H9 (cell line): Measurements from ENCODE around the gene APOB. TPM values are rescaled to one million over a fixed set of nuclear protein-coding genes. Genes with fewer than 3 reads are reported as not detected.

ENCODE experiments used
- DNase-seq: peaks from one replicate; pipeline ENCODE4 v3.0.0-alpha.2; 2017
- H2AFZ ChIP-seq: one replicate; pipeline ENCODE4 v1.6.1; 2013; ENCODE audit warnings: mild to moderate bottlenecking, low read length, control low read depth, moderate library complexity
- H2AK5ac ChIP-seq: 2 replicates; pipeline ENCODE4 v1.6.1; 2013; ENCODE audit warnings: low read length, control low read depth, mixed read lengths; ENCODE audit not compliant: insufficient read length
- H2BK120ac ChIP-seq: one replicate; pipeline ENCODE4 v1.6.1; 2013; ENCODE audit warnings: low read depth, mild to moderate bottlenecking, low read length, control low read depth, inconsistent platforms; ENCODE audit not compliant: poor library complexity, severe bottlenecking
- H2BK12ac ChIP-seq: 2 replicates; pipeline ENCODE4 v1.6.1; 2013; ENCODE audit warnings: low read length, control low read depth, mixed read lengths, low read depth; ENCODE audit not compliant: insufficient read length
- H2BK15ac ChIP-seq: 2 replicates; pipeline ENCODE4 v1.6.1; 2013; ENCODE audit warnings: low read depth, low read length, control low read depth
- H2BK20ac ChIP-seq: one replicate; pipeline ENCODE4 v1.6.1; 2013; ENCODE audit warnings: low read depth, mild to moderate bottlenecking, low read length, control low read depth, inconsistent platforms; ENCODE audit not compliant: poor library complexity, severe bottlenecking
- H2BK5ac ChIP-seq: 2 replicates; pipeline ENCODE4 v1.6.1; 2013; ENCODE audit warnings: low read length, control low read depth, mixed read lengths; ENCODE audit not compliant: insufficient read length
- H3K14ac ChIP-seq: 2 replicates; pipeline ENCODE4 v1.6.1; 2013; ENCODE audit warnings: low read length, control low read depth; ENCODE audit not compliant: insufficient read depth
- H3K18ac ChIP-seq: 2 replicates; pipeline ENCODE4 v1.6.1; 2013; ENCODE audit warnings: low read depth, mild to moderate bottlenecking, mixed read lengths, low read length, control low read depth; ENCODE audit not compliant: insufficient read length
- H3K23ac ChIP-seq: 2 replicates; pipeline ENCODE4 v1.6.1; 2013; ENCODE audit warnings: low read length, control low read depth, mixed read lengths, low read depth; ENCODE audit not compliant: insufficient read length
- H3K23me2 ChIP-seq: 2 replicates; pipeline ENCODE4 v1.6.1; 2013; ENCODE audit warnings: low read depth, mild to moderate bottlenecking, mixed read lengths, low read length, control low read depth; ENCODE audit not compliant: insufficient read length, poor library complexity, severe bottlenecking
- H3K27ac ChIP-seq: 2 replicates; pipeline ENCODE4 v1.5.1; 2013; ENCODE audit warnings: low read length, control low read depth, mixed read lengths, low read depth; ENCODE audit not compliant: insufficient read length
- H3K27me3 ChIP-seq: 2 replicates; pipeline ENCODE4 v1.6.1; 2013; ENCODE audit warnings: low read length, control low read depth, inconsistent platforms; ENCODE audit not compliant: insufficient read depth
- H3K4ac ChIP-seq: 2 replicates; pipeline ENCODE4 v1.6.1; 2013; ENCODE audit warnings: low read depth, mild to moderate bottlenecking, control low read depth, inconsistent platforms, low read length, moderate library complexity
- H3K4me1 ChIP-seq: 2 replicates; pipeline ENCODE4 v1.6.1; 2013; ENCODE audit warnings: low read length, control low read depth, inconsistent platforms; ENCODE audit not compliant: insufficient read depth
- H3K4me2 ChIP-seq: 2 replicates; pipeline ENCODE4 v1.6.1; 2013; ENCODE audit warnings: low read length, control low read depth, mixed read lengths; ENCODE audit not compliant: insufficient read length, insufficient read depth
- H3K56ac ChIP-seq: 2 replicates; pipeline ENCODE4 v1.6.1; 2013; ENCODE audit warnings: low read depth, mild to moderate bottlenecking, mixed read lengths, low read length, control low read depth; ENCODE audit not compliant: insufficient read length
- H3K79me1 ChIP-seq: 2 replicates; pipeline ENCODE4 v1.6.1; 2013; ENCODE audit warnings: low read depth, mild to moderate bottlenecking, moderate library complexity, low read length, control low read depth, inconsistent platforms; ENCODE audit not compliant: insufficient read depth, poor library complexity, severe bottlenecking
- H3K79me2 ChIP-seq: 2 replicates; pipeline ENCODE4 v1.6.1; 2013; ENCODE audit warnings: low read length, control low read depth, inconsistent platforms; ENCODE audit not compliant: insufficient read depth
- H3K9ac ChIP-seq: 2 replicates; pipeline ENCODE4 v1.6.1; 2013; ENCODE audit warnings: low read length, control low read depth, mixed read lengths; ENCODE audit not compliant: insufficient read length; ENCODE audit errors: extremely low read depth
- H3K9me3 ChIP-seq: one replicate; pipeline ENCODE4 v1.6.1; 2013; ENCODE audit warnings: low read depth, low read length, inconsistent platforms; ENCODE audit not compliant: control insufficient read depth
- H3T11ph ChIP-seq: one replicate; pipeline ENCODE4 v1.6.1; 2013; ENCODE audit warnings: mild to moderate bottlenecking, low read length, control low read depth, inconsistent platforms
- H4K20me1 ChIP-seq: one replicate; pipeline ENCODE4 v1.6.1; 2013; ENCODE audit not compliant: control insufficient read depth, insufficient read length, insufficient read depth
- H4K5ac ChIP-seq: 2 replicates; pipeline ENCODE4 v1.6.1; 2013; ENCODE audit warnings: low read depth, mild to moderate bottlenecking, mixed read lengths, low read length, control low read depth; ENCODE audit not compliant: insufficient read length
- H4K8ac ChIP-seq: replicated peaks from 2 replicates; pipeline ENCODE4 v1.6.1; 2013; ENCODE audit warnings: low read length, control low read depth, mixed read lengths, low read depth; ENCODE audit not compliant: insufficient read length
- H4K91ac ChIP-seq: 2 replicates; pipeline ENCODE4 v1.6.1; 2013; ENCODE audit warnings: low read depth, mild to moderate bottlenecking, moderate library complexity, mixed read lengths, low read length, control low read depth; ENCODE audit not compliant: insufficient read length
- H3K27ac Mint-ChIP-seq, 3 experiments: 2 replicates in 2 of 3; 3 replicates in 1 of 3; pipeline ENCODE4 v1.8.0; 2020 to 2021; ENCODE audit warnings: mixed read lengths in 3 of 3, mild to moderate bottlenecking in 1 of 3, moderate library complexity in 1 of 3
- H3K27me3 Mint-ChIP-seq: 2 replicates; pipeline ENCODE4 v1.8.0; 2021; ENCODE audit warnings: low read depth, mild to moderate bottlenecking, moderate library complexity, mixed read lengths
- H3K36me3 Mint-ChIP-seq, 3 experiments: 2 replicates in 2 of 3; 3 replicates in 1 of 3; pipeline ENCODE4 v1.8.0; 2020 to 2021; ENCODE audit warnings: low read depth in 3 of 3, mixed read lengths in 3 of 3; ENCODE audit not compliant: insufficient read depth in 1 of 3
- H3K4me1 Mint-ChIP-seq, 2 experiments: 2 replicates each; pipeline ENCODE4 v1.8.0; 2020; ENCODE audit warnings: mixed read lengths in 2 of 2
- H3K4me3 Mint-ChIP-seq, 2 experiments: 2 replicates in 1 of 2; 3 replicates in 1 of 2; pipeline ENCODE4 v1.8.0; 2020 to 2021; ENCODE audit warnings: mild to moderate bottlenecking in 2 of 2, mixed read lengths in 2 of 2, moderate library complexity in 1 of 2
- H3K9me3 Mint-ChIP-seq, 2 experiments: 2 replicates in 1 of 2; 3 replicates in 1 of 2; pipeline ENCODE4 v1.8.0; 2020; ENCODE audit warnings: mild to moderate bottlenecking in 2 of 2, mixed read lengths in 2 of 2, moderate library complexity in 1 of 2
- WGBS: extraction: QIAGEN DNeasy Blood & Tissue Kit; methylation state at CpG from one replicate; pipeline ENCODE4 v1.1.7; 2013; ENCODE audit warnings: missing lambda C conversion rate, low lambda C conversion rate, mixed read lengths; ENCODE audit not compliant: insufficient read length; ENCODE audit errors: extremely low coverage; 5-methylcytosine and 5-hydroxymethylcytosine counted together
- total RNA-seq: library from RNA; stranded (reverse); gene quantifications from 2 replicates; pipeline ENCODE4 v1.2.1, GENCODE V29; 2021
- TF ChIP-seq, protein P1 (sequence below): fragments of 200-600 bp; sonication (generic); conservative IDR thresholded peaks from 3 replicates; pipeline ENCODE4 v1.8.0; 2021; ENCODE audit warnings: antibody characterized with exemption, mild to moderate bottlenecking

The APOB gene
- total RNA-seq, 1 experiment from 2014 or later: 0.26 TPM

GRCh38 chr2:21042708-21042957 lies 1.2 kb downstream of the APOB start:
- TF ChIP-seq, protein P1, sequence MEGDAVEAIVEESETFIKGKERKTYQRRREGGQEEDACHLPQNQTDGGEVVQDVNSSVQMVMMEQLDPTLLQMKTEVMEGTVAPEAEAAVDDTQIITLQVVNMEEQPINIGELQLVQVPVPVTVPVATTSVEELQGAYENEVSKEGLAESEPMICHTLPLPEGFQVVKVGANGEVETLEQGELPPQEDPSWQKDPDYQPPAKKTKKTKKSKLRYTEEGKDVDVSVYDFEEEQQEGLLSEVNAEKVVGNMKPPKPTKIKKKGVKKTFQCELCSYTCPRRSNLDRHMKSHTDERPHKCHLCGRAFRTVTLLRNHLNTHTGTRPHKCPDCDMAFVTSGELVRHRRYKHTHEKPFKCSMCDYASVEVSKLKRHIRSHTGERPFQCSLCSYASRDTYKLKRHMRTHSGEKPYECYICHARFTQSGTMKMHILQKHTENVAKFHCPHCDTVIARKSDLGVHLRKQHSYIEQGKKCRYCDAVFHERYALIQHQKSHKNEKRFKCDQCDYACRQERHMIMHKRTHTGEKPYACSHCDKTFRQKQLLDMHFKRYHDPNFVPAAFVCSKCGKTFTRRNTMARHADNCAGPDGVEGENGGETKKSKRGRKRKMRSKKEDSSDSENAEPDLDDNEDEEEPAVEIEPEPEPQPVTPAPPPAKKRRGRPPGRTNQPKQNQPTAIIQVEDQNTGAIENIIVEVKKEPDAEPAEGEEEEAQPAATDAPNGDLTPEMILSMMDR: no peak
- no peak overlapping the region for H3K14ac ChIP-seq
- H3K56ac ChIP-seq: no peak overlapping the region
- H2BK15ac ChIP-seq: no peak overlapping the region
- no peak overlapping the region for H4K91ac ChIP-seq
- no peaks in the 10 kb centered on the region for H3K9me3 ChIP-seq
- peaks cover 20 to 23% of the 10 kb centered on the region in 2 experiments for H3K4me1 Mint-ChIP-seq
- no peak overlapping the region for H3K4ac ChIP-seq
- WGBS: no CpG with 5 or more reads among the region's 5 CpGs
- no peak overlapping the region for H3K23ac ChIP-seq
- peaks cover 5% of the 10 kb centered on the region; the same call in 1 of the 2 replicates for H3K27me3 ChIP-seq
- H2BK12ac ChIP-seq: no peak overlapping the region
- no peak overlapping the region for H4K8ac ChIP-seq
- peak overlapping the region; percentile 77 to 83; a peak in 4 of 5 replicates for H3K4me3 Mint-ChIP-seq
- no peak overlapping the region for H3K9ac ChIP-seq
- peaks cover 5% of the 10 kb centered on the region; the same call in 1 of the 2 replicates for H3K4me1 ChIP-seq
- no peak overlapping the region for H3T11ph ChIP-seq
- no peak overlapping the region for H2BK120ac ChIP-seq
- no peak overlapping the region for H4K5ac ChIP-seq
- no peaks in the 10 kb centered on the region for H3K79me2 ChIP-seq
- H3K27ac Mint-ChIP-seq: no peak overlapping the region
- H2BK20ac ChIP-seq: no peak overlapping the region
- H2BK5ac ChIP-seq: no peak overlapping the region
- H3K27ac ChIP-seq: no peak overlapping the region
- no peaks in the 10 kb centered on the region for H3K23me2 ChIP-seq
- no peaks in the 10 kb centered on the region for H4K20me1 ChIP-seq
- peaks cover 26% of the 10 kb centered on the region for H3K27me3 Mint-ChIP-seq
- no peaks in the 10 kb centered on the region for H3K79me1 ChIP-seq
- H3K9me3 Mint-ChIP-seq: no peaks in the 10 kb centered on the region; a peak in 1 of 5 replicates
- H2AK5ac ChIP-seq: no peak overlapping the region
- no peaks in the 10 kb centered on the region for H3K36me3 Mint-ChIP-seq
- no peak overlapping the region for H3K4me2 ChIP-seq
- H3K18ac ChIP-seq: no peak overlapping the region
- H2AFZ ChIP-seq: no peak overlapping the region
- no peak for DNase-seq
